Right lobe of liver (tissue), 6 donors: ENCODE measurements around the gene RTL1. TPM values are rescaled to one million over a fixed set of nuclear protein-coding genes. Genes with fewer than 3 reads are reported as not detected.

Source experiments
- ATAC-seq, 4 donors: fragments of 200-7000 bp; cut with Tn5 transposase; one replicate each; pipeline ENCODE4 v1.9.1; 2020; ENCODE audit warnings: mild to moderate bottlenecking in 4 of 4, moderate library complexity in 4 of 4
- DNase-seq, 3 donors: peaks; one replicate each; pipeline ENCODE4 v3.0.0-alpha.2; 2020
- H3K27ac ChIP-seq, 3 donors: fragments of 200-600 bp; one replicate each; pipeline ENCODE4 v1.8.0; 2022
- H3K27me3 ChIP-seq, 2 donors: fragments of 200-600 bp; one replicate each; pipeline ENCODE4 v1.8.0; 2022
- H3K36me3 ChIP-seq, 4 donors: fragments of 200-600 bp; sonication (generic) in 1 of 4; one replicate each; pipeline versions ENCODE4 v1.5.1 to v1.8.0; 2017 to 2022; ENCODE audit warnings: control low read depth in 1 of 4
- H3K4me1 ChIP-seq, 4 donors: fragments of 200-600 bp; sonication (generic) in 1 of 4; one replicate each; pipeline versions ENCODE4 v1.5.1 to v1.8.0; 2017 to 2022; ENCODE audit warnings: control low read depth in 1 of 4
- H3K4me3 ChIP-seq, 3 donors: fragments of 200-600 bp; one replicate each; pipeline ENCODE4 v1.8.0; 2022
- H3K9me3 ChIP-seq, 4 donors: fragments of 200-600 bp; sonication (generic) in 1 of 4; one replicate each; pipeline versions ENCODE4 v1.5.1 to v1.8.0; 2017 to 2022; ENCODE audit warnings: control low read depth in 1 of 4
- POLR2A ChIP-seq: fragments of 450-650 bp; IDR thresholded peaks from one replicate; pipeline ENCODE4 v1.6.1; 2017; ENCODE audit warnings: antibody characterized with exemption, mild to moderate bottlenecking
- WGBS: methylation state at CpG from one replicate; pipeline ENCODE4 v1.1.6; 2018; ENCODE audit warnings: low coverage, low lambda C conversion rate; ENCODE audit not compliant: insufficient coverage; ENCODE audit errors: missing lambda C conversion rate; 5-methylcytosine and 5-hydroxymethylcytosine counted together
- intact Hi-C, 2 donors: fragments of 100-400 bp; cut with DNase I; formaldehyde crosslinking; loops; one replicate each; pipeline versions ENCODE4 v1.11.2 to v1.14.1; 2022
- total RNA-seq, 6 experiments: library from RNA; depleted of rRNA in 2 of 6; stranded (reverse); fragments of >200 nt in 2 of 6; fragmentation: NEBNext Ultra II Directional in 3 of 6; extraction: Animal tissue kit (Norgen Biotek cat#: 25700) in 3 of 6; gene quantifications; one replicate each; pipeline versions ENCODE4 v1.1.0 to v1.2.4, GENCODE V29; 2016 to 2023
- TF ChIP-seq, protein P1 (sequence below), 4 donors: fragments of 200-600 bp in 3 of 4; fragments of 450-650 bp in 1 of 4; IDR thresholded peaks; one replicate each; pipeline versions ENCODE4 v1.5.1 to v1.8.0; 2016 to 2022; ENCODE audit warnings: antibody characterized with exemption in 4 of 4, mild to moderate bottlenecking in 2 of 4
- donor health status: DM: no; HTN: yes; CAD: no.
- donor health status: DM: no; HTN: no; CAD: no.
- donor health status: DM: no; HTN: no; CAD: no.
- donor health status: DM: no; HTN: yes; CAD: no.
- donor health status: DM: no; HTN: yes; CAD: no.

RTL1 gene
- total RNA-seq, 6 experiments from 2014 or later = 0.04 TPM; not detected in 5

DNA sequence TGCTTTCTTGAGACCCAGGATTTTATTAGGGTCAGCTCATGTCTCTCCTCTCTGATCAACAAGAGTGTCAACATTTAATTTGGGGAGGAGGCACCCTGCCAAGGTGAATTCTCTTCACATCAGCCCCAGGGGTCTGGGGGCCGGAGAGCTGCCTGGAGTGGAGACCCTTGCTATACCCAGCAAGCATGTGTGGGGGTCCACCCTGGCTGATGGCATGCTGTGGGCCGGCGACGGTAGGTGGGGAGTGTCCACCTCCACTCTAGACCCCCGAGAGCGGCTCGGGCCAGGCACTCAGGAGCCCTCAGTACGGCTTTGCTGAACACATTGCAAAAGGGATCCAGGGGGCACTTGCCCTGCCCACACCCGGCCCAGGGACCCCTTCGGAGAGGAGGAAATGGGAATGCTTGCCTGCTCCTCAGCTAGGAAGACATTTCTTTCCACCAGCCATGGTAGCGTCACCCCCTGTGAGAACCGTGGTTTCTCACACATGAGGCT lies 67.2 kb downstream of the RTL1 start:
- TF ChIP-seq POLR2A = no peak
- TF ChIP-seq, protein P1, sequence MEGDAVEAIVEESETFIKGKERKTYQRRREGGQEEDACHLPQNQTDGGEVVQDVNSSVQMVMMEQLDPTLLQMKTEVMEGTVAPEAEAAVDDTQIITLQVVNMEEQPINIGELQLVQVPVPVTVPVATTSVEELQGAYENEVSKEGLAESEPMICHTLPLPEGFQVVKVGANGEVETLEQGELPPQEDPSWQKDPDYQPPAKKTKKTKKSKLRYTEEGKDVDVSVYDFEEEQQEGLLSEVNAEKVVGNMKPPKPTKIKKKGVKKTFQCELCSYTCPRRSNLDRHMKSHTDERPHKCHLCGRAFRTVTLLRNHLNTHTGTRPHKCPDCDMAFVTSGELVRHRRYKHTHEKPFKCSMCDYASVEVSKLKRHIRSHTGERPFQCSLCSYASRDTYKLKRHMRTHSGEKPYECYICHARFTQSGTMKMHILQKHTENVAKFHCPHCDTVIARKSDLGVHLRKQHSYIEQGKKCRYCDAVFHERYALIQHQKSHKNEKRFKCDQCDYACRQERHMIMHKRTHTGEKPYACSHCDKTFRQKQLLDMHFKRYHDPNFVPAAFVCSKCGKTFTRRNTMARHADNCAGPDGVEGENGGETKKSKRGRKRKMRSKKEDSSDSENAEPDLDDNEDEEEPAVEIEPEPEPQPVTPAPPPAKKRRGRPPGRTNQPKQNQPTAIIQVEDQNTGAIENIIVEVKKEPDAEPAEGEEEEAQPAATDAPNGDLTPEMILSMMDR (IDR thresholded peaks at IDR 0.05) = no peak
- intact Hi-C loops = no loop called here
- Histone ChIP-seq H3K27ac (no peak overlapping the region), H3K4me1 (no peaks in the 10 kb centered on the region), H3K36me3 (no peaks in the 10 kb centered on the region), H3K9me3 (no peaks in the 10 kb centered on the region), H3K4me3 (no peak overlapping the region), H3K27me3 (no peaks in the 10 kb centered on the region)
- ATAC-seq (no peak), DNase-seq (no peak)
- 74% methylated on average over 2 of the region's 12 CpGs for WGBS

DNA sequence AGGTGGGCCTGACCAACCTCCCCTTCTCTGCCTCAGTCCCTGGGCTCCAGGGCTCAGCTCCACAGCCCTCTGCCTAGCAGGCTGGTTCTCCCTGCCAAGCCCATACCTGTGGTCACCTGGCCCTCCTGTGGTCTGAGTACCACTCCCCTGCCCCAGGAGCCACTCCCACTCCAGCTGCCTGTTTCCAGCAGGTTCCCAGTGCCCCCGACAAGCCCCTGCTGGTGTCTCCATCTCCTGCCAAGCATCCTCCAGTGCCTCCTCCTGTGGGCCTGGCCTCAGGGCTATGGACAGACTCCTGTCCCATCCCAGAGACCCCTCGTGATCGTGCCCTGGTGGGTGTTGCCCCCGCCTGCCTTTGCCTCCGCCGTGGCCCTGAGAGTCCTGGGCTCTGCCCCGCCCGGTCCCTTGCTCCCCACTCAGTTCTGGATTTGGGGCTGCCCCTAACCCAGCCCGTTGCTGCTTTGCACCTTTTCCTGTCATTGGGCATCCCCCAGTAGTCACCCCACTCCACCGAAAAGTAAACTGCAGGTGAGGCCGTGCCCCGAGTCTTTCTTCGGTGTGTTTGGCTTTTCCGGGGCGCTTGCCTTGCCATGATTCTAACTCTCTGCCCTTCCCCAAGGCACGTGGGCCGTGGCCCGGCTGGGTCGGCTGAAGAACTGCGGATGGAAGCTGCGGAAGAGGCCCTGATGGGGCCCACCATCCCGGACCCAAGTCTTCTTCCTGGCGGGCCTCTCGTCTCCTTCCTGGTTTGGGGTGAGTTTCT lies 67.8 kb downstream of the RTL1 start:
- no peak for DNase-seq
- Histone ChIP-seq H3K4me3 (no peak overlapping the region), H3K36me3 (no peaks in the 10 kb centered on the region), H3K9me3 (no peaks in the 10 kb centered on the region), H3K4me1 (no peaks in the 10 kb centered on the region), H3K27me3 (no peaks in the 10 kb centered on the region), H3K27ac (no peak overlapping the region)
- no peak for ATAC-seq
- intact Hi-C loops = no loop called here
- 62% methylated on average over 14 of the region's 24 CpGs for WGBS
- no peak for TF ChIP-seq POLR2A

DNA sequence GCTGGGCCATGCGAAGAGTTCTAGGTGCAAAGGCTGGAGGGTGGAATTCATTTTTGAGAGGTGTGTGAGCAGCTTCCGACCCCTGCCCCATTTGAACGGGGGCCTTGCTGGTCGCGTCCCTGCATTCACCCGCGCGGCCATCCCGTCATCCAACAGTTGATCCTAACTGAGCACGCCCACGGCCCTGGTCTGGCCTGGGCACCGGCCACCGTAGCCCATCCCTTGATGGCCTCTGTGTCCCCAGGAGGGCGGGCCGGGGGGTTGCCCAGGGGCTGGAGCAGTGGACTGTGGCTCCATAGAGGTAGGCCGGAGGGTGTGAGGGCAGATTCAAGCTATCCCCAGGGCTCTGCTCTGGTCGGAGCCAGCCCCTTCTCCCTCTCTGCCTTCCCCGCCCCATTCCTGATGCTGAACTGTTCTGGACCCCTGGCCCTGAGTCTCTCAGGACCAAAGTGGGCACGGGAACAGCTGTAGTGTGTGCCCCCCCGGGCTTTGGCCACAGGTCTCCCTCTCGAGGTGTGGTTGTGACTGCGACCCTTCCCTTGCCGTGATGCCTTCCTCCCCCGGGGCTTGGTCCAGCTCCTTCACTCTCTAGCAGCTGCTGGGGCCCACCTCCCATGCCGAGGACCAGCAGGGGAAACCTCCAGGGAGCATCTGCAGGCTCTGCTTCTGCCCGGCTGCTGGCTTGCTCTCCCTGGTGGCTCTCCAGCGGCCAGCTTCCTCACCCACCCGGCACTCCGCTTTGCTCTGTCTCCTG lies 68.6 kb downstream of the RTL1 start:
- ATAC-seq (peak in 1 of 4 donors; percentile 13), DNase-seq (no peak)
- no peaks in the 10 kb centered on the region for H3K9me3 ChIP-seq
- H3K27me3 ChIP-seq = no peaks in the 10 kb centered on the region
- no peaks in the 10 kb centered on the region for H3K4me1 ChIP-seq
- no peaks in the 10 kb centered on the region for H3K36me3 ChIP-seq
- intact Hi-C loops = no loop called here
- H3K4me3 ChIP-seq = no peak overlapping the region
- TF ChIP-seq, protein P1 (IDR thresholded peaks at IDR 0.05) = no peak
- no peak for TF ChIP-seq POLR2A
- no peak overlapping the region for H3K27ac ChIP-seq
- WGBS = 10% methylated on average over 2 of the region's 29 CpGs

DNA sequence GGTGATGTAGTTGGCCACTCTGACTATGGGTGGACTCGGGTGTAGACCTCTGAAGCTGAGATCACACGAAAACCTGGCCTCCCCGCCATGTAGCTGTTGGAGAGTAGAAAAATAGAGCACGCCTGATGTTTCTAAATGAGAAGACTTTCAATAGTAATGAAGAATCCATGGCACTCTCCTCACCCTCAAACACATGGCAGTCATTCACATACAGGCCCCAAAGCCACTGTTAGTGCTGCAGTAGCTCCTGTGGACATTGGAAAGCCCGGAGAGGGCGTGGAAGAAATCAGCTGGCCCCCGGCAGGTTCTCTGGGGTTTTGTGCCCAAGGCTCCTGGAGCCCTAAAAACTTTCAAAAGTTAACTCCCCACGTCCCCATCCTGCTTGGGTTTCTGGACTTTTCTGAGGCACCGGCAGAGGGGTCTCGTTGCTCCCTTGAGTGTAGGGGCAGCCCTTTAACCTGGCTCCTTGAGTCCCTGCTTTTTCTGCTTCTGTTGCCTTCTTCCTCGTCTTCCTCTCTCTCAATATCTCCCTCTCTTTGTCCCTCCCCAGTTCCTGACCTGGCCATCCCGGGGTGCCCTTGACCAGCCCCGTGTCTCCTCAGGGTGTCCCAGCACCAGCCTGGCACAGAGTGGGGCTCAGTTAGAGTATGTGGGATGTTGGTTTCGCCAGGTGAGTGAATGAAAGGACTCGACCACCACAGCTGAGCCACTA lies 69.3 kb downstream of the RTL1 start:
- H3K4me3 ChIP-seq = no peak overlapping the region
- H3K9me3 ChIP-seq = no peaks in the 10 kb centered on the region
- intact Hi-C loops = no loop called here
- no peak for ATAC-seq
- no peaks in the 10 kb centered on the region for H3K36me3 ChIP-seq
- H3K27me3 ChIP-seq = no peaks in the 10 kb centered on the region
- WGBS = 64% methylated on average over 7 of the region's 15 CpGs
- H3K4me1 ChIP-seq = no peaks in the 10 kb centered on the region
- TF ChIP-seq POLR2A = no peak
- TF ChIP-seq, protein P1 (IDR thresholded peaks at IDR 0.05) = no peak
- no peak for DNase-seq
- H3K27ac ChIP-seq = no peak overlapping the region
